Lung microvascular endothelial cell (primary cell): ENCODE results near the gene LRRC37B. TPM values are rescaled to one million over a fixed set of nuclear protein-coding genes. Genes with fewer than 3 reads are reported as not detected.
"Not testable (repeated sequence)": the region's sequence is repeated elsewhere in the genome, so short reads cannot be mapped to it uniquely, and the experiment has no call there.

ENCODE experiments used
- DNase-seq, 2 donors: peaks; one replicate each; pipeline versions ENCODE4 v3.0.0 to v3.0.0-alpha.2; 2010; ENCODE audit warnings: low read depth in 2 of 2
- total RNA-seq: library from RNA; depleted of rRNA; stranded (reverse); fragments of >200 nt; gene quantifications from 2 replicates; pipeline ENCODE4 v1.2.1, GENCODE V29; 2014

The LRRC37B gene
- 3.1 and 8.3 TPM in 2 replicates for total RNA-seq

DNA sequence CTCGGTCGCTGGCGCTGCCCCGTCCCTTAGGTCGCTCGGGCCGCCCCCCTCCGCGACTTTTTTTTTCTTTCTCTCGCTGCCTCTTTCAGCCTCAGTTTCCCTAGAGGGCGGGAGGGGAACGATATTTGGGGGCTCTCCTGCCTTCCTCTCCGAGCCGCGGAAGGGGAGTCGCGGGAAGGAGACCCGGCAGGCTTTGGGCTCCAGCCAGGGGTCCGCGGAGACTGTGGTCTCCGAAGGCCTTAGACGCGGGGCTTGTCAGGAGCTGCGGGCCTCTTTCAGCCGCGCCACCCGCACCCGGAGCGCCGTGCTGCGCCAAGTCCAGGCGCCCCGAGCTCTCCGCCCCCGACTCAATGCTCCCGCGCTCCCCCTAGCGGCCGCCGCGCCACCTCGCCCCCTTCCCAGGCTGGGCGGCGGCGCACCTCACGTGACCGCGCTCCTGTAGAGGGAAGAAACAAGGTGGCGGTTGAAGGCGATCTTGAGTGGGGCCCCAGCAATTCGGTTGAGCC, at the start of gene LRRC37B:
Gene LRRC37B, plus strand, starts transcription at position 427 of the 506 bp plus-strand sequence. CDS start 14,010 bp downstream, outside the sequence.
- peak; percentile 83 to 86 for DNase-seq

DNA sequence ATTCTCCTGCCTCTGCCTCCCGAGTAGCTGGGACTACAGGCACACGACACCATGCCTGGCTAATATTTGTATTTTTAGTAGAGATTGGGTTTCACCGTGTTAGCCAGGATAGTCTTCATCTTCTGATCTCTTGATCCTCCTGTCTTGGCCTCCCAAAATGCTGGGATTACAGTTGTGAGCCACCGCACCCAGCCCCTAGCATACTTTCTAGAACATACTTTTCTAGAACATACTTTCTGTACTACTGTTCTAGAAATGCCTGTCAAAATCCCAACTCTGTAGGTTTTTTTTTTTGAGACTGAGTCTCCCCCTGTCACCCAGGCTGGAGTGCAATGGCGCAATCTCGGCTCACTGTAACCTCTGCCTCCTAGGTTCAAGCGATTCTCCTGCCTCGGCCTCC, 43.1 kb upstream of the LRRC37B start:
- DNase-seq: not testable (repeated sequence)

- DNase-seq: no peak
Observed at GRCh38 chr17:31967648-31968047, 39.5 kb upstream of the LRRC37B start.

DNA sequence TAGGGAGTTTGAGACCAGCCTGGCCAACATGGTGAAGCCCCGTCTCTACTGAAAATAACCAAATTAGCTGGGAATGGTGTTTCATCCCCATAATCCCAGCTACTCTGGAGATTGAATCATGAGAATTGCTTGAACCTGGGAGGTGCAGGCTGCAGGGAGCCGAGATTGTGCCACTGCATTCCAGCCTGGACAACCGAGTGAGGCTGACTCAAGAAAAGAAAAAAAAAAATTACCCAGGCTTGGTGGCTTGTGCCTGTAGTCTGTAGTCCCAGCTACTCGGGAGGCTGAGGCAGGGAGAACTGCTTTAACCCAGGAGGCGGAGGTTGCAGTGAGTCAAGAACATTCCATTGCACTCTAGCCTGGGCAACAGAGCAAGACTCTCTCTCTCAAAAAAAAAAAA, 36.8 kb upstream of the LRRC37B start:
- not testable (repeated sequence) for DNase-seq

GRCh38 chr17:31974269-31975071, 32.7 kb upstream of the LRRC37B start:
- DNase-seq: peak in 1 of 2 donors; percentile 44

DNA sequence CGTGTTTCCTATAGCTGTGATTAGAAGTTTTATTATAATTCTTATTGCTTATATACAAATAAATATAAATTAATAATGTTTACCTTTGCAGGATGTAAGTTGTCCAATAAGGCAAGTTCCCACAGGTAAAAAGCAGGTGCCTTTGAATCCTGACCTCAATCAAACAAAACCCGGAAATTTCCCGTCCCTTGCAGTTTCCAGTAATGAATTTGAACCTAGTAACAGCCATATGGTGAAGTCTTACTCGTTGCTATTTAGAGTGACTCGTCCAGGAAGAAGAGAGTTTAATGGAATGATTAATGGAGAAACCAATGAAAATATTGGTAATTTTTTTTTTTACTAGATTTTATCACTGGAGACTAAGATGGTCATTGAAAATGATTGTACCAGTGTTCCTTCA, 31.8 kb upstream of the LRRC37B start:
- DNase-seq: peak in 1 of 2 donors; percentile 10

DNA sequence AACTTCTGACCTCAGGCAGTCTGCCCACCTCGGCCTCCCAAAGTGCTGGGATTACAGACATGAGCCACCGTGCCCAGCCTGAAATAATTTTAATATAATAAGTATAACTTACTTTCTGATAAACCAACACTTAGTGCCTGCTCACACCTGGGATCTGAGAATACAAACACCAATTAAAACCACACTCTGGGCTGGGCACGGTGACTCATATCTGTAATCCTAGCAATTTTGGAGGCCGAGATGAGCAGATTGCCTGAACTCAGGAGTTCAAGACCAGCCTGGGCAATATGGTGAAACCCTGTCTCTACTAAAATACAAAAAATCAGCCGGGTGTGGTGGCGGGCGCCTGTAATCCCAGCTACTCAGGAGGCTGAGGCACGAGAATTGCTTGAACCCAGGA, 15.4 kb upstream of the LRRC37B start:
- not testable (repeated sequence) for DNase-seq

GRCh38 chr17:31997005-31997404, 10.2 kb upstream of the LRRC37B start:
- peak in 1 of 2 donors; percentile 28 for DNase-seq

- peak; percentile 39 to 45 for DNase-seq
Observed at GRCh38 chr17:32007463-32008298, 498 bp downstream of the LRRC37B start.

DNA sequence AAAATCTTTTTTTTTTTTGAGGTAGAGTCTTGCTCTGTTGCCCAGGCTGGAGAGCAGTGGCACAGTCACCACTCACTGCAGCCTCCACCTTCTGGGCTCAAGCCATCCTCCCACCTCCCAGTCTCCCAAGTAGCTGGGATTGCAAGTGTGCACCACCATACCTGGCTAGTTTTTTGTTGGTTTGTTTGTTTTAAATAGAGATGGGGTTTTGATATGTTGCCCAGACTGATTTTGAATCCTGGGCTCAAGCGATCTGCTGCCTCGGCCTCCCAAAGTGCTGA, 2.0 kb downstream of the LRRC37B start:
- DNase-seq: no peak

GRCh38 chr17:32010114-32010513, 2.9 kb downstream of the LRRC37B start:
- no peak for DNase-seq

DNA sequence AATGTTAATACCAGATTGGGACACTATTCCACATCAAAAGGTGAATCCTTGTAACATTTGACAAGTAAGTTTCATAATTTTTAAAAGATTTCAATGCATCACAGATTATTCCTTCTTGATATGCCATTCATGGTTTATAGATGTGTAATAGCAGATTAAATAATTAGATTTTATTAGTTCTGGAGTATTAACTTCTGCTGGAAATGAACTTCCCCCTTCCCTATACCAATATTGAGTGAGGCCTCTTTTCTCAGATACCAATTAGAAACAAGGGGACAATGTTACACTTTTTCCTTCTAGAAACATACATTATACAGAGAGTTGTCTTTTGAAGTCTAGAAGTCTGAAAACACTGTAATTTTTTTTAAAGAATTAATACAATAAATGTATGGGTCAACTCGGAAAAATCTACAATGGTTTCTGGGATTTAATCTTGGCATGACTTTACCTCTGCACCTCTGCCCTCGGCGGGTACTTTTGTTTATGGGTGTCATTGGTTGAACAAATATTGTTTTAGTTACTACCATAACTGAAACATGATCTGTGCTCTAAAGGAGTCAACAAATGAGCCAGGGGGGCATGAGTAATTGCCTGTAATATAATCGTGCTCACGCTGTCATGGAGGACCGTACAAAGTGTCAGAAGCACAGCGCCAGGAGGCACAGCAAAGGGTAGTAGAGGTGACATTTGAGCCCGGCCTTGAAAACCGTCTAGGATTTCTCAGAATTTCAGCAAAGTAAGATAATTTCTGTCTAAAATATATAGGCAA, 8.2 kb downstream of the LRRC37B start:
- no peak for DNase-seq

DNA sequence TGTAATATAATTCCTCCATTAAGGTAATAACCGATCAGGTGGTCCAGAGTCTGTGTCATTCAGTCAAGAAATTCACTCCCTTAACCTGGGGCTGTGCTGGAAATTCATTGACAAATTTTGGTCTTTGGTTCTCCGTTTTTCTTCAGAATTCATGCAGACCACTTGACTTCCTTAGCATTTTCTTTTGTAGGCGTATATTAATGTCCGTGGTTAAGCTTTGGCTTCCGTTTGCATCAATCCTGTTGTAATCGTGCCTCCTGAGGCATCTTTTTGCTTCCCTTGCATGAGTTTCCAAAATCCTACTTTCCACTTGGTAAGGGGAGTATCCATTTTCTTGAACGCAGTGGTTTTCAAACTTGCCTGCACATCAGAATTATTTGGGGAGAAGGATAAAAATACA, 9.0 kb downstream of the LRRC37B start:
- DNase-seq: no peak

DNA sequence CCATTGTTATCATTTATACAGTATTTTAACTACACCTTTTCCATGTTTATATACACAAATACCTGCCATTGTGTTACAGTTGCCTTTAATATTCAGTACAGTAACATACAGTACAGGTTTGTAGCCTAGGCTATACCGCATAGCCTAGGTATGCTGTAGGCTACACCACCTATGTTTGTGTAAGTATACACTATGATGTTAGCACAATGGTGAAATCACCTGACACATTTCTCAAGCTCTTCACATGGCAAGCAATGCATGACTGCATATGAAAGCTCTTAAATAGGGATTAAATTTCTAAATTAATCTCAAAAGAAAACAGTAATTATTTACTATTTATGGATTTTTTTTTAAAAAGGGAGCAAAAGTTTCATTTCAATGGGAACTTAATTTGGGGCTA, 12.0 kb downstream of the LRRC37B start:
- no peak for DNase-seq

- no peak for DNase-seq
Observed at GRCh38 chr17:32020943-32021614, 13.9 kb downstream of the LRRC37B start.

GRCh38 chr17:32021615-32021955, 14.4 kb downstream of the LRRC37B start:
- no peak for DNase-seq

- DNase-seq: not testable (repeated sequence)
Observed at GRCh38 chr17:32022554-32022953, 15.4 kb downstream of the LRRC37B start.

DNA sequence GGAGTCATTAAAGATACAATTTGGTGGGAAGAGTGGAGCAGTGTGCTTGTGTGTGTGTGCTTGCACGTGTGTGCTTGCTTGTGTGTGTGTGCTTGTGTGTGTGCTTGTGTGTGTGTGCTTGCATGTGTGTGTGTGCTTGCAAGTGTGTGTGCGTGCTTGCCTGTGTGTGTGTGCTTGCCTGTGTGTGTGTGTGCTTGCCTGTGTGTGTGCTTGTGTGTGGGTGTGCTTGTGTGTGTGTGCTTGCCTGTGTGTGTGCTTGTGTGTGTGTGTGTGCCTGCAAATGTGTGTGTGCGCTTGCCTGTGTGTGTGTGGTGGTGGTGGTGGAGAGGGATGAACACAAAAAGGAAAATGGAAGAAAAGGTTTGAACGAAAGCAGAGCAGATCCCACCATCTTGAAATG, 20.1 kb downstream of the LRRC37B start:
- not testable (repeated sequence) for DNase-seq

DNA sequence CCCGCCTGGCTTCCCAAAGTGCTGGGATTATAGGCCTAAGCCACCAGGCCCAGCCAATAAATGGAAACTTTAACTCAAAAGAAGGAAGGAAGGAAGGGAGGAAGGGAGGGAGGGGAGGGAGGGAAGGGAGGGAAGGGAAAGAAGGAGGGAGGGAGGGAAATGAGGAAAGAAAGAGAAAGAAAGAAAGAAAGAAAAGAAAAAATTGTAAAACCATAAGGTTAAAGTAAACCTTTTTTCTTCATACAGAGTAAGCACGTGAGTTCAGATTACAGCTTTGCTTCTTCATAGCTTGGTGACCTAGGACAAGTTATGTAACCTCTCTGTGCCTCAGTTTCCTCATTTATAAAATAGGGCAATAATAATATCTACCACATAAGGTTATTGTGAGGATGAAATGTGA, 26.0 kb downstream of the LRRC37B start:
- DNase-seq: no peak

DNA sequence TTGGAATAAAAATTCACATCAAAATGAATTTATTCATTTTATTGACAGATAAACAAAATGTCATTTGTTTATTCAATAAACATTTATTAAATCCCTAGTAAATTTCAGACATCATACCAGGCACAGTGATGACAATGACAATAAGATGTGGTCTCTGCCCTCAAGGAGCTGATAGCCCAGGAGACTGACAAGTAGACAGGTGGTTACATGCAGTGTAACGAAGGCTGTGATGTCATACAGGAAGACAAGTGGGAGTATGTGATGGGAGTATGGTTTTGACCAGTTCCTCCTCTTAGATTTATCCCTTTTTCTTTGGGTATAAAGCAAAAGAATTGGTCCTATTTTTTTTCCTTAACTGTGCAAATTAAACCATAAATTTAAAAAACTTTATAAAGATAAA, 26.6 kb downstream of the LRRC37B start:
- DNase-seq: not testable (repeated sequence)

DNA sequence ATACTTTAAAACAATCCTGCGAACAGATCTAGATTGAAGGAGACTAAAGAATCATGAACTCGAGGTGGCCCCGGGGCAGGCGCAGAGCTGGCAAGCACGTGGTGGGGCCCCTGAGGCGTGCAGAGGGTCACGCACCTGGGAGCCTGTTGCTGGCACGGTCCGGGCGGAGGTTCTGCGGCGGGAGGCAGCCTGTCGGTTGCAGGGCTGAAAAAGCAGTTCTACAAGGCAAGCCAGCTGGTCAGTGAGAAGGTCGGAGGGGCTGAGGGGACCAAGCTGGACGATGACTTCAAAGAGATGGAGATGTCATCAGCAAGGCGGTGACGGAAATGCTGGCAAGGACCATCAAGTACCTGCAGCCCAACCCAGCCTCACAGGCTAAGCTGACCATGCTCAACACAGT, 33.1 kb downstream of the LRRC37B start:
- DNase-seq: not testable (repeated sequence)
